WERI-Rb-1 (cell line): ENCODE results near the gene TECPR2.
A peak's percentile ranks its signal among the peaks of the same experiment; 100 is the strongest.

Experiments
- DNase-seq: peaks from one replicate; pipeline ENCODE4 v3.0.0-alpha.2; 2020
- H3K27ac ChIP-seq: fragments of 250-450 bp; sonication (Bioruptor Pico); 2 replicates; pipeline ENCODE4 v1.5.1; 2020; ENCODE audit warnings: mild to moderate bottlenecking, moderate library complexity
- H3K27me3 ChIP-seq: fragments of 250-450 bp; sonication (Bioruptor Pico); 2 replicates; pipeline ENCODE4 v1.5.1; 2021; ENCODE audit warnings: mild to moderate bottlenecking, low read depth, moderate library complexity; ENCODE audit not compliant: insufficient read depth, severe bottlenecking
- H3K36me3 ChIP-seq: fragments of 250-450 bp; sonication (Bioruptor Pico); 2 replicates; pipeline ENCODE4 v1.5.1; 2020; ENCODE audit warnings: mild to moderate bottlenecking, moderate library complexity
- H3K4me3 ChIP-seq: 2 replicates; pipeline ENCODE4 v1.5.1; 2011; ENCODE audit warnings: low read depth, mild to moderate bottlenecking, control low read depth, low read length
- H3K9me3 ChIP-seq: fragments of 250-450 bp; sonication (Bioruptor Pico); 2 replicates; pipeline ENCODE4 v1.5.1; 2021; ENCODE audit warnings: mild to moderate bottlenecking, moderate library complexity; ENCODE audit not compliant: severe bottlenecking
- TF ChIP-seq, protein P1 (sequence below): IDR thresholded peaks from 2 replicates; pipeline ENCODE4 v1.5.1; 2011; ENCODE audit warnings: low read depth, mild to moderate bottlenecking, control low read depth, inconsistent platforms, low read length

TECPR2 gene

DNA sequence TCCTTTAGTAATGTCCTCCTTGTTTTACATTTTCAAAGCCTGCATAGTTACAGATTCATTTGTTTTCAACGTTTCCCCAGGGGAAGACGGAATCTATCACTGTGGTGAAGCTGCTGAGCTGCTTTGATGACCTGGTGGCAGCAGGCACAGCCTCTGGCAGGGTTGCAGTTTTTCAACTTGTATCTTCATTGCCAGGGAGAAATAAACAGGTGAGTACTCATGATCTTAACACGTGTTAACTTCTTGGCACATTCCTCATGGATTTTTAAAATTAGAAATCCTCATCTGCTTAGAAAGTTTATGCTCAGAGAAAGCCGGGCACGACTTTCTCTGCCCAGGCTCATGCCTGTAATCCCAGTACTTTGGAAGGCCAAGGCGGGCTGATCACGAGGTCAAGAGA is 44.5 kb downstream of the TECPR2 start:
- TF ChIP-seq, protein P1, sequence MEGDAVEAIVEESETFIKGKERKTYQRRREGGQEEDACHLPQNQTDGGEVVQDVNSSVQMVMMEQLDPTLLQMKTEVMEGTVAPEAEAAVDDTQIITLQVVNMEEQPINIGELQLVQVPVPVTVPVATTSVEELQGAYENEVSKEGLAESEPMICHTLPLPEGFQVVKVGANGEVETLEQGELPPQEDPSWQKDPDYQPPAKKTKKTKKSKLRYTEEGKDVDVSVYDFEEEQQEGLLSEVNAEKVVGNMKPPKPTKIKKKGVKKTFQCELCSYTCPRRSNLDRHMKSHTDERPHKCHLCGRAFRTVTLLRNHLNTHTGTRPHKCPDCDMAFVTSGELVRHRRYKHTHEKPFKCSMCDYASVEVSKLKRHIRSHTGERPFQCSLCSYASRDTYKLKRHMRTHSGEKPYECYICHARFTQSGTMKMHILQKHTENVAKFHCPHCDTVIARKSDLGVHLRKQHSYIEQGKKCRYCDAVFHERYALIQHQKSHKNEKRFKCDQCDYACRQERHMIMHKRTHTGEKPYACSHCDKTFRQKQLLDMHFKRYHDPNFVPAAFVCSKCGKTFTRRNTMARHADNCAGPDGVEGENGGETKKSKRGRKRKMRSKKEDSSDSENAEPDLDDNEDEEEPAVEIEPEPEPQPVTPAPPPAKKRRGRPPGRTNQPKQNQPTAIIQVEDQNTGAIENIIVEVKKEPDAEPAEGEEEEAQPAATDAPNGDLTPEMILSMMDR: no peak
- peaks cover 6% of the 10 kb centered on the region for H3K9me3 ChIP-seq
- no peaks in the 10 kb centered on the region for H3K36me3 ChIP-seq
- H3K27me3 ChIP-seq: no peaks in the 10 kb centered on the region
- DNase-seq: no peak
- no peak overlapping the region for H3K27ac ChIP-seq
- H3K4me3 ChIP-seq: no peak overlapping the region

DNA sequence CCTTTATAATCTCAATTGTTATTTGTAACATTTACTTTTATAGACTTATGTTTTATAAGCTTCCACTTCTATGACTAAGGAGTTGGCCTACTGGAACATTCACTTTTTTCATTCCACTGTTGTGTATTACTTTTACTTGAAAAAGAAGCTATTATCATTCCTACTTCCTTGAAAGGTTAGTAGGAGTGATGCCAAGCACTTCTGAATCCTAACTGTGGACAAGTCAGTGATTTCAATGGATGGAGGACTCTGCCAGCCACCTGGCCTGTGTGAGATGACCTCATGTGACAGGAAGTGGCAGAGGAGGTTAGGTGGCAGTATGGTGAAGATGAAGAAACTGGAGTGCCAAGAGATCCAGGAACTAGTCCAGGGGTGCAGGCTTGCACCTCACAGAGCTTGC is 46.0 kb downstream of the TECPR2 start:
- H3K27ac ChIP-seq: no peak overlapping the region
- TF ChIP-seq, protein P1: no peak
- H3K4me3 ChIP-seq: no peak overlapping the region
- no peaks in the 10 kb centered on the region for H3K36me3 ChIP-seq
- no peaks in the 10 kb centered on the region for H3K27me3 ChIP-seq
- no peaks in the 10 kb centered on the region for H3K9me3 ChIP-seq
- DNase-seq: no peak

DNA sequence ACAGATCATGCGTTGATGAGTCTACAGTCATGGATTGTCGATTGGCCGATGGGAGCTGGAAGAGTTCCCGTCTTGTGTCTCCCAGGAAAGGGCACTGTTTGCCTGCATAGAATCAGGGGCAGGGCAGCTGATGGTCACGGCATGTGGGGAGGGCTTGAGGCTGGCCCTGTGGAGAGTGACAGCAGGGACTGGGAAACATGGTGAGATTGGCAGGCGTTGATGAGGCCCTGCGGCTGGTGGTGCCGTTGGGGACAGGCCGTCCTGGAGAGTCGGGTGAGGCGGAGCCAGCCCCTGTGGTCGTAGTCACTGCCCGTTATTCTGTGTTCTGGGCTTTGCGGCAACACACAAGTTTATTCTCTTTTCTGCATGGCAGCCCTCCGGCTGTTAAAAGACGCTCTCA is 52.9 kb downstream of the TECPR2 start:
- Histone ChIP-seq H3K4me3 (no peak overlapping the region), H3K27ac (no peak overlapping the region), H3K36me3 (no peaks in the 10 kb centered on the region), H3K27me3 (no peaks in the 10 kb centered on the region), H3K9me3 (no peaks in the 10 kb centered on the region)
- TF ChIP-seq, protein P1: no peak
- DNase-seq: no peak

DNA sequence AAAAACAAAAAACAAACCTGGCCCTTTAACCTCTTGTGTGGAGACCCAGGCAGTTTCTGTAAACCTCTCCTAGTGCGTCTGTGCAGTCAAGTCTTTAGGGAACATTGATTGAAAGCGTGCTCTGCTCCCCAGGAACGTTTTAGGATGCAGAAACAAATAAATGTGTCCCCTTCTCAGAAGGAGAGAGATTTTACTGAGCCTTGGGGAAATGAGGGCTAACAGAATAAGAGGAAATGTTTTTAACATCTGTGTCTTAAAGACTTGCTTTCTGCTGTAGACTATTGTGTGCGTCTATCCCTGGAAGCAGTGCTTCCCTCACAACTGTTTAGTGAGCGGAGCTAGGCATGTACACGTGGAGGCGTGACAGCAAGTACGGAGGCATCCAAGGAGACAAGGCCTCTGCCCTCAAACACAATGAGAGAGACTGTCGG is 54.3 kb downstream of the TECPR2 start:
- H3K27me3 ChIP-seq: no peaks in the 10 kb centered on the region
- H3K4me3 ChIP-seq: no peak overlapping the region
- H3K27ac ChIP-seq: no peak overlapping the region
- no peaks in the 10 kb centered on the region for H3K36me3 ChIP-seq
- DNase-seq: no peak
- no peaks in the 10 kb centered on the region for H3K9me3 ChIP-seq
- TF ChIP-seq, protein P1: no peak

DNA sequence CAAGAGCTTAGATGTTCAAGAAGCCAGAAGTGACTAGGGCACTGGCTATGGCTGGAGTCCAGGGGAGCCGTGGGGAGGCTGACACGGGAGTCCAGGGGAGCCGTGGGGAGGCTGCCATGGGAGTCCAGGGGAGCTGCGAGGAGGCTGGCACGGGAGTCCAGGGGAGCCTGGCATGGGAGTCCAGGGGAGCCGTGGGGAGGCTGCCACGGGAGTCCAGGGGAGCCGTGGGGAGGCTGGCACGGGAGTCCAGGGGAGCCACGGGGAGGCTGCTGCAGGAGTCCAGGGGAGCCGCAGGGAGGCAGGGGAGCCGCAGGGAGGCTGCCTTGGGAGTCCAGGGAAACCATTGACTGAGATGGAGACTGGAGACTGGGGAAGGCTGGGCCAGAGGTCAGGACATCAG is 54.9 kb downstream of the TECPR2 start:
- TF ChIP-seq, protein P1: no peak
- no peaks in the 10 kb centered on the region for H3K9me3 ChIP-seq
- DNase-seq: no peak
- H3K27ac ChIP-seq: no peak overlapping the region
- H3K36me3 ChIP-seq: no peaks in the 10 kb centered on the region
- no peaks in the 10 kb centered on the region for H3K27me3 ChIP-seq
- no peak overlapping the region for H3K4me3 ChIP-seq

DNA sequence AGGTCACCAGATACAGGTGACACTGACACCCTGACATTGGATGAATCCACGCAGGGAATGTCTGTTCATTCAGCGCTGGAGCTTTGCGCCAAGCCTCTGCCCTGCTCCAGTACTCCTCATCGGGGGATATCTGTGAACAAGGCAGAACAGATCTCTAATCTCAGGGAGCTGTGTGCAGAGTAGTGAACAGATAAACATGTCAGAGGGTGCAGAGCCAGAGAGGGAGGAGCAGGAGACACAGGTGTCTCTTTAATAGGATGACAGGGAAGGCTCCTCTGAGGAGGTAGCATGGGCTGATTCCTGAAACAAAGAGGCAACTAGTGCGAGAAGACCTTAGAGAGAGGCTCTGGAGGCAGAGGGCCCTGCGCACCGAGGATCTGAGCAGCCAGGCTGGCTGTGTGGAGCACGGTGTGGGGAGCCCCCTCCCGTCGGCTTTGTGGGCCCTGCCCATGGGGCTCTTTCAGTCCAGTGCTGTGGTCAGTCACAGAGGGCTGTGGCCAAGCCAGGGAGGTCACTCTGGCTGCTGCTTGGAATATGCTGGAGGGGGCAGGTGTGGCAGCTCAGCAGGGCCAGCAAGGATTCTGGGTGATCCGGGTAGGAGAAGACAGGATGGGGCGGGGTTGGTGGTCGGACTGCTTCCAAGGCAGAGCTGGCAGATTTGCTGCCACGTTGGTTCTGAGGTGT is 55.6 kb downstream of the TECPR2 start:
- peak; percentile 14 for DNase-seq
- H3K27me3 ChIP-seq: no peaks in the 10 kb centered on the region
- no peaks in the 10 kb centered on the region for H3K9me3 ChIP-seq
- H3K4me3 ChIP-seq: no peak overlapping the region
- TF ChIP-seq, protein P1: no peak
- no peaks in the 10 kb centered on the region for H3K36me3 ChIP-seq
- no peak overlapping the region for H3K27ac ChIP-seq
